Left kidney (tissue), 8 donors: ENCODE results near the gene KCNK7. TPM values are rescaled to one million over a fixed set of nuclear protein-coding genes. Genes with fewer than 3 reads are reported as not detected.
"Not testable (repeated sequence)": the region's sequence is repeated elsewhere in the genome, so short reads cannot be mapped to it uniquely, and the experiment has no call there.

ENCODE experiments used
- DNase-seq: peaks from one replicate; pipeline ENCODE4 v3.0.0-alpha.2; 2013
- long read RNA-seq, 8 donors: transcript quantifications; one replicate each; lab custom pipeline, GENCODE V29; 2026
- polyA plus RNA-seq: library from polyadenylated mRNA; unstranded; fragments of 120-200 nt; gene quantifications from one replicate; pipeline ENCODE4 v1.2.1, GENCODE V29; 2013; ENCODE audit not compliant: insufficient read length

Gene KCNK7
- 0.28 TPM for polyA plus RNA-seq
- long read RNA-seq, donor 1, result 0 reads
- long read RNA-seq, donor 2, result 0 reads
- long read RNA-seq, donor 3, result 0 reads
- long read RNA-seq, donor 4, result 0 reads
- long read RNA-seq, donor 5, result 0 reads
- long read RNA-seq, donor 6, result 0 reads
- long read RNA-seq, donor 7, result 0 reads
- long read RNA-seq, donor 8, result 0 reads

- DNase-seq, result no peak
Observed at GRCh38 chr11:65595543-65596281, at the start of gene KCNK7. Gene KCNK7 (minus strand): TSS chr11:65595800. CDS start chr11:65595772, 28 bp downstream.

GRCh38 chr11:65644837-65645236 is 49.2 kb upstream of the KCNK7 start:
- no peak for DNase-seq

GRCh38 chr11:65643971-65644370 is 48.4 kb upstream of the KCNK7 start:
- no peak for DNase-seq

GRCh38 chr11:65642014-65642671 is 46.5 kb upstream of the KCNK7 start:
- DNase-seq, result no peak

GRCh38 chr11:65641297-65642013 is 45.9 kb upstream of the KCNK7 start:
- no peak for DNase-seq

GRCh38 chr11:65640483-65641296 is 45.1 kb upstream of the KCNK7 start:
- no peak for DNase-seq

- no peak for DNase-seq
Observed at GRCh38 chr11:65639623-65640482, 44.3 kb upstream of the KCNK7 start.

- not testable (repeated sequence) for DNase-seq
Observed at GRCh38 chr11:65639228-65639597, 43.6 kb upstream of the KCNK7 start.

GRCh38 chr11:65637794-65638419 is 42.3 kb upstream of the KCNK7 start, which contains the start of gene SIPA1:
Gene SIPA1 (plus strand): TSS chr11:65638101. CDS start chr11:65640922, 2,821 bp downstream.
- no peak for DNase-seq

- no peak for DNase-seq
Observed at GRCh38 chr11:65637032-65637557, 41.5 kb upstream of the KCNK7 start.

- DNase-seq, result no peak
Observed at GRCh38 chr11:65636108-65637031, 40.8 kb upstream of the KCNK7 start.

GRCh38 chr11:65634905-65635731 is 39.5 kb upstream of the KCNK7 start:
- DNase-seq, result no peak

- no peak for DNase-seq
Observed at GRCh38 chr11:65634440-65634839, 38.8 kb upstream of the KCNK7 start.

- no peak for DNase-seq
Observed at GRCh38 chr11:65634109-65634436, 38.5 kb upstream of the KCNK7 start.

- no peak for DNase-seq
Observed at GRCh38 chr11:65633390-65634108, 37.9 kb upstream of the KCNK7 start.

GRCh38 chr11:65630215-65630614 is 34.6 kb upstream of the KCNK7 start:
- DNase-seq, result no peak

- DNase-seq, result no peak
Observed at GRCh38 chr11:65629579-65629978, 34.0 kb upstream of the KCNK7 start.
